GM12864 (cell line): ENCODE measurements around the gene PCOLCE2.
"Not testable (repeated sequence)": the region's sequence is repeated elsewhere in the genome, so short reads cannot be mapped to it uniquely, and the experiment has no call there.

Experiments used
- DNase-seq: peaks from one replicate; pipeline ENCODE4 v3.0.0-alpha.2; 2011; ENCODE audit warnings: low read depth
- H3K4me3 ChIP-seq: 2 replicates; pipeline ENCODE4 v1.5.1; 2011; ENCODE audit warnings: mild to moderate bottlenecking, low read depth, low read length, control low read depth
- CTCF ChIP-seq: IDR thresholded peaks from 2 replicates; pipeline ENCODE4 v1.5.1; 2011; ENCODE audit warnings: low read depth, mild to moderate bottlenecking, moderate library complexity, low read length, control low read depth, inconsistent platforms; ENCODE audit errors: missing control alignments

Gene PCOLCE2

GRCh38 chr3:142884531-142884930 lies 4.4 kb downstream of the PCOLCE2 start:
- no peak for DNase-seq
- no peak for TF ChIP-seq CTCF
- no peak overlapping the region for H3K4me3 ChIP-seq

- H3K4me3 ChIP-seq, DNase-seq: not testable (repeated sequence)
Observed at GRCh38 chr3:142883534-142883933, 5.3 kb downstream of the PCOLCE2 start.

GRCh38 chr3:142881445-142882224 lies 7.2 kb downstream of the PCOLCE2 start:
- TF ChIP-seq CTCF, result no peak
- H3K4me3 ChIP-seq, result no peak overlapping the region
- no peak for DNase-seq

GRCh38 chr3:142878649-142879300 lies 10.1 kb downstream of the PCOLCE2 start:
- no peak for TF ChIP-seq CTCF
- no peak for DNase-seq
- H3K4me3 ChIP-seq, result no peak overlapping the region

GRCh38 chr3:142876417-142876816 lies 12.5 kb downstream of the PCOLCE2 start:
- no peak for TF ChIP-seq CTCF
- no peak for DNase-seq
- H3K4me3 ChIP-seq, result no peak overlapping the region

GRCh38 chr3:142875583-142876207 lies 13.2 kb downstream of the PCOLCE2 start:
- no peak overlapping the region for H3K4me3 ChIP-seq
- DNase-seq, result no peak
- TF ChIP-seq CTCF, result no peak

- no peak for TF ChIP-seq CTCF
- no peak for DNase-seq
- no peak overlapping the region for H3K4me3 ChIP-seq
Observed at GRCh38 chr3:142875099-142875498, 13.8 kb downstream of the PCOLCE2 start.

- not testable (repeated sequence) for H3K4me3 ChIP-seq, DNase-seq
Observed at GRCh38 chr3:142868382-142868781, 20.5 kb downstream of the PCOLCE2 start.
